GM12878 (cell line): ENCODE results near the gene TLR5. TPM values are rescaled to one million over a fixed set of nuclear protein-coding genes. Genes with fewer than 3 reads are reported as not detected.

Experiments
- ATAC-seq: fragments of 200-7000 bp; cut with Tn5 transposase; 3 replicates; pipeline ENCODE4 v1.9.1; 2020; ENCODE audit warnings: mild to moderate bottlenecking, moderate library complexity
- BruUV-seq: library from RNA; stranded (reverse); fragments of 400-500 nt; replicated peaks from 2 replicates; lab custom pipeline; 2021; lab: Mats Ljungman, UMichigan
- CTCF ChIA-PET: fragments of 300-600 bp; sonication (Branson Sonifier 250); formaldehyde crosslinking; extraction: SDS; loops from one replicate; lab custom pipeline; 2021; ENCODE audit warnings: inconsistent platforms; lab: Yijun Ruan, JAX
- POLR2A ChIA-PET: fragments of 350-600 bp; formaldehyde crosslinking; extraction: SDS; loops from one replicate; lab custom pipeline; 2021; ENCODE audit warnings: inconsistent platforms; lab: Charles Lee
- RAD21 ChIA-PET: fragments of 300-600 bp; sonication (Branson Sonifier 250); formaldehyde crosslinking; loops from one replicate; lab custom pipeline; 2023; ENCODE audit warnings: antibody characterized with exemption; ENCODE audit not compliant: unreplicated experiment; lab: Charles Lee
- SMC1A ChIA-PET: fragments of 300-600 bp; sonication (Branson Sonifier 250); formaldehyde crosslinking; loops from one replicate; lab custom pipeline; 2023; ENCODE audit not compliant: unreplicated experiment, uncharacterized antibody; lab: Charles Lee
- DNase-seq: peaks from one replicate; pipeline ENCODE4 v3.0.0-alpha.2; 2011; ENCODE audit warnings: low read depth, low spot score
- FAIRE-seq: peaks from 3 replicates; lab custom pipeline; 2011; peaks lifted over from hg19 to GRCh38; lab: Jason Lieb, UNC
- H2AFZ ChIP-seq: 2 replicates; pipeline ENCODE4 v1.6.0; 2011; ENCODE audit warnings: low read depth, low read length, control low read depth; ENCODE audit not compliant: control insufficient read depth
- H3K27ac ChIP-seq: 2 replicates; pipeline ENCODE4 v1.5.1; 2011; ENCODE audit warnings: control low read depth; ENCODE audit not compliant: control insufficient read depth, insufficient read depth
- H3K27me3 ChIP-seq, 2 experiments: replicated peaks in 1 of 2; 2 replicates each; pipeline versions ENCODE4 v1.6.0 to v1.6.1; 2011; ENCODE audit warnings: low read length in 1 of 2; ENCODE audit not compliant: control insufficient read depth in 2 of 2, insufficient read depth in 2 of 2
- H3K36me3 ChIP-seq, 2 experiments: 2 replicates each; pipeline ENCODE4 v1.5.1; 2011; ENCODE audit warnings: low read length in 1 of 2; ENCODE audit not compliant: control insufficient read depth in 2 of 2, insufficient read depth in 2 of 2
- H3K4me1 ChIP-seq: 2 replicates; pipeline ENCODE4 v1.6.1; 2011; ENCODE audit warnings: mild to moderate bottlenecking, low read length, moderate library complexity, mixed read lengths; ENCODE audit not compliant: control insufficient read depth, insufficient read depth
- H3K4me2 ChIP-seq: 2 replicates; pipeline ENCODE4 v1.6.0; 2011; ENCODE audit warnings: control low read depth; ENCODE audit not compliant: control insufficient read depth, insufficient read depth
- H3K4me3 ChIP-seq: fragments of 200-600 bp; sonication (generic); 2 replicates; pipeline ENCODE4 v1.5.1; 2016
- H3K79me2 ChIP-seq: 2 replicates; pipeline ENCODE4 v1.6.0; 2011; ENCODE audit warnings: low read length; ENCODE audit not compliant: control insufficient read depth, insufficient read depth
- H3K9ac ChIP-seq: 2 replicates; pipeline ENCODE4 v1.8.0; 2011; ENCODE audit warnings: low read length, control low read depth, mixed read lengths; ENCODE audit not compliant: control insufficient read depth, insufficient read depth
- H3K9me3 ChIP-seq: replicated peaks from 3 replicates; pipeline ENCODE4 v1.5.1; 2011; ENCODE audit warnings: mild to moderate bottlenecking, low read length; ENCODE audit not compliant: control insufficient read depth, insufficient read depth
- H4K20me1 ChIP-seq: 2 replicates; pipeline ENCODE4 v1.6.0; 2011; ENCODE audit not compliant: control insufficient read depth, insufficient read depth
- RAD51 ChIP-seq: fragments of 450-650 bp; IDR thresholded peaks from 2 replicates; pipeline ENCODE4 v1.6.1; 2016; ENCODE audit warnings: moderate library complexity, mild to moderate bottlenecking, inconsistent platforms
- REST ChIP-seq: IDR thresholded peaks from 2 replicates; pipeline ENCODE4 v1.6.1; 2012; ENCODE audit warnings: mild to moderate bottlenecking, low read depth, low read length
- SPI1 ChIP-seq: IDR thresholded peaks from 2 replicates; pipeline ENCODE4 v1.6.1; 2011; ENCODE audit warnings: low read depth, mild to moderate bottlenecking, low read length, moderate library complexity, borderline replicate concordance; ENCODE audit not compliant: insufficient read depth
- WGBS: methylation state at CpG from one replicate; pipeline ENCODE4 v1.1.6; 2016; ENCODE audit warnings: low lambda C conversion rate; ENCODE audit not compliant: insufficient replicate concordance, insufficient coverage; ENCODE audit errors: missing lambda C conversion rate; 5-methylcytosine and 5-hydroxymethylcytosine counted together
- in situ Hi-C: fragments of 300-500 bp; cut with MboI; formaldehyde crosslinking; loops from 9 replicates; pipeline ENCODE4 v1.14.3; 2018; ENCODE audit warnings: mixed read lengths
- intact Hi-C: fragments of 100-400 bp; cut with micrococcal nuclease; formaldehyde crosslinking; loops from one replicate; pipeline ENCODE4 v1.14.2; 2022; ENCODE audit not compliant: unreplicated experiment
- polyA plus RNA-seq, 11 experiments: library from polyadenylated mRNA; depleted of rRNA in 4 of 11; unstranded in 6 of 11; stranded (reverse) in 5 of 11; fragments of >200 nt; fragmentation: Nextera tagmentation in 4 of 11; fragmentation: Illumina TruSeq in 1 of 11; extraction: Ambion mirVana in 4 of 11; extraction: Trizol in 1 of 11; gene quantifications; 1 replicate in 1 of 11; 2 replicates in 10 of 11; pipeline versions ENCODE4 v1.2.1 to v1.2.3, GENCODE V29; 2011 to 2016; ENCODE audit warnings: inconsistent platforms in 2 of 11, missing spikeins in 2 of 11, low read depth in 1 of 11
- total RNA-seq, 4 experiments: library from RNA; depleted of rRNA in 3 of 4; stranded (reverse); fragments of >200 nt in 3 of 4; fragmentation: Illumina TruSeq in 1 of 4; extraction: Trizol in 1 of 4; gene quantifications; 2 replicates each; pipeline versions ENCODE4 v1.2.1 to v1.2.3, GENCODE V29; 2013 to 2021
- TF ChIP-seq, protein P1 (sequence below): fragments of 450-650 bp; IDR thresholded peaks from 2 replicates; pipeline ENCODE4 v1.6.1; 2017; ENCODE audit warnings: mild to moderate bottlenecking, moderate library complexity
- TF ChIP-seq, protein P2 (sequence below): IDR thresholded peaks from 2 replicates; pipeline ENCODE4 v1.6.1; 2011; ENCODE audit warnings: low read depth, low read length, improper control_type of control experiment, borderline replicate concordance

Gene TLR5
- total and polyA plus RNA-seq, 10 of the 15 experiments (the other 5 are each of a cell fraction or from before 2014, with no cell fraction given): 0.34 to 5.3 (median 0.79) TPM

DNA sequence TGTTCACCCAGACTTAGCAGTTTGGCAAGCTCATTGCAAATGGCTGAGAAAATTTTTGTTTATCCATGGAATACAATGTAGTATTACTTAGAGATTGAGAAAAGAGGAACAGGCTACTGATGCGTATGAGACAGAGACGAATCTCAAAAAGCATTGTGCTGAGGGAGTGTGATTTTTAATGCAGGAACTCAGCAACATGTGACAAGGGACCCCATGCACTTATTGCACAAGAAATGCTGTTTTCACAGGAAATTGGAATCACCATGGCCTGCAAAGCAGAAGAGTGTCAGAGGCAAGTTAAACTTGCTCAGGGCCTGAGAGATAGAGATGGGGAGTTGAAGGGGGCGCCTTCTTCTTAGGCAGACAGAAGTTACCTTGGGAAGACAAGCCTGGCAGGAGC, 32.6 kb upstream of the TLR5 start:
- peaks cover 0 to 3% of the 10 kb centered on the region in 2 experiments; a peak in 2 of 4 replicates for H3K27me3 ChIP-seq
- H3K9ac ChIP-seq: no peak overlapping the region
- no peak overlapping the region for H2AFZ ChIP-seq
- peak; percentile 59 for ATAC-seq
- H3K36me3 ChIP-seq: no peaks in the 10 kb centered on the region
- TF ChIP-seq RAD51 (0 out of 2 replicates have a peak, but pooled peaks have one; percentile 36), REST (no peak), SPI1 (peak; percentile 71; the same call in 1 of the 2 replicates)
- TF ChIP-seq, protein P1, sequence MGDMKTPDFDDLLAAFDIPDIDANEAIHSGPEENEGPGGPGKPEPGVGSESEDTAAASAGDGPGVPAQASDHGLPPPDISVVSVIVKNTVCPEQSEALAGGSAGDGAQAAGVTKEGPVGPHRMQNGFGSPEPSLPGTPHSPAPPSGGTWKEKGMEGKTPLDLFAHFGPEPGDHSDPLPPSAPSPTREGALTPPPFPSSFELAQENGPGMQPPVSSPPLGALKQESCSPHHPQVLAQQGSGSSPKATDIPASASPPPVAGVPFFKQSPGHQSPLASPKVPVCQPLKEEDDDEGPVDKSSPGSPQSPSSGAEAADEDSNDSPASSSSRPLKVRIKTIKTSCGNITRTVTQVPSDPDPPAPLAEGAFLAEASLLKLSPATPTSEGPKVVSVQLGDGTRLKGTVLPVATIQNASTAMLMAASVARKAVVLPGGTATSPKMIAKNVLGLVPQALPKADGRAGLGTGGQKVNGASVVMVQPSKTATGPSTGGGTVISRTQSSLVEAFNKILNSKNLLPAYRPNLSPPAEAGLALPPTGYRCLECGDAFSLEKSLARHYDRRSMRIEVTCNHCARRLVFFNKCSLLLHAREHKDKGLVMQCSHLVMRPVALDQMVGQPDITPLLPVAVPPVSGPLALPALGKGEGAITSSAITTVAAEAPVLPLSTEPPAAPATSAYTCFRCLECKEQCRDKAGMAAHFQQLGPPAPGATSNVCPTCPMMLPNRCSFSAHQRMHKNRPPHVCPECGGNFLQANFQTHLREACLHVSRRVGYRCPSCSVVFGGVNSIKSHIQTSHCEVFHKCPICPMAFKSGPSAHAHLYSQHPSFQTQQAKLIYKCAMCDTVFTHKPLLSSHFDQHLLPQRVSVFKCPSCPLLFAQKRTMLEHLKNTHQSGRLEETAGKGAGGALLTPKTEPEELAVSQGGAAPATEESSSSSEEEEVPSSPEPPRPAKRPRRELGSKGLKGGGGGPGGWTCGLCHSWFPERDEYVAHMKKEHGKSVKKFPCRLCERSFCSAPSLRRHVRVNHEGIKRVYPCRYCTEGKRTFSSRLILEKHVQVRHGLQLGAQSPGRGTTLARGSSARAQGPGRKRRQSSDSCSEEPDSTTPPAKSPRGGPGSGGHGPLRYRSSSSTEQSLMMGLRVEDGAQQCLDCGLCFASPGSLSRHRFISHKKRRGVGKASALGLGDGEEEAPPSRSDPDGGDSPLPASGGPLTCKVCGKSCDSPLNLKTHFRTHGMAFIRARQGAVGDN: 0 out of 2 replicates have a peak, but pooled peaks have one; percentile 11
- TF ChIP-seq, protein P2, sequence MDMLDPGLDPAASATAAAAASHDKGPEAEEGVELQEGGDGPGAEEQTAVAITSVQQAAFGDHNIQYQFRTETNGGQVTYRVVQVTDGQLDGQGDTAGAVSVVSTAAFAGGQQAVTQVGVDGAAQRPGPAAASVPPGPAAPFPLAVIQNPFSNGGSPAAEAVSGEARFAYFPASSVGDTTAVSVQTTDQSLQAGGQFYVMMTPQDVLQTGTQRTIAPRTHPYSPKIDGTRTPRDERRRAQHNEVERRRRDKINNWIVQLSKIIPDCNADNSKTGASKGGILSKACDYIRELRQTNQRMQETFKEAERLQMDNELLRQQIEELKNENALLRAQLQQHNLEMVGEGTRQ: no peak
- TF ChIP-seq, all 136 proteins: peak for 3
- BruUV-seq: no TSS peak
- 10% methylated on average over 3 of the region's 3 CpGs for WGBS
- H3K27ac ChIP-seq: no peak overlapping the region
- ChIA-PET SMC1A (interaction anchor here (0.7 to 5.9 kb wide), 16 partner anchors 10 to 520 kb away, joined by 3 to 47 read pairs (median 4); partner anchors contain the start of gene TLR5), RAD21 (interaction anchor here (0.8 to 3.0 kb wide), 21 partner anchors 13 to 453 kb away, joined by 3 to 19 read pairs (median 4); partner anchors contain the start of gene TLR5), CTCF (interaction anchor here (0.6 to 4.6 kb wide), 14 partner anchors 14 to 169 kb away, joined by 3 to 62 read pairs (median 4); partner anchors contain the start of gene TLR5), POLR2A (interaction anchor here (1.2 to 1.4 kb wide), 3 partner anchors 11 to 40 kb away, joined by 3 to 8 read pairs (median 4); no protein-coding TSS in a partner anchor)
- no peak for DNase-seq
- intact Hi-C loops: loop anchor here (1.0 kb wide), 1 partner anchor 69 kb away; no protein-coding TSS in a partner anchor
- H4K20me1 ChIP-seq: no peaks in the 10 kb centered on the region
- H3K4me2 ChIP-seq: no peak overlapping the region
- H3K79me2 ChIP-seq: no peaks in the 10 kb centered on the region
- FAIRE-seq: no peak
- H3K4me3 ChIP-seq: no peak overlapping the region
- in situ Hi-C loops: no loop called here
- H3K9me3 ChIP-seq: no peaks in the 10 kb centered on the region
- H3K4me1 ChIP-seq: no peaks in the 10 kb centered on the region
